ENCODE data around the gene PRAF2. TPM values are rescaled to one million over a fixed set of nuclear protein-coding genes. Genes with fewer than 3 reads are reported as not detected.

Gene PRAF2
- total and polyA plus RNA-seq, 9 of the 15 experiments (the other 6 are each of a cell fraction or from before 2014, with no cell fraction given): 0.24 to 5.7 (median 2.0) TPM

- TF ChIP-seq MXD1 (CRISPR knock-in tag; IDR thresholded peaks at IDR 0.05; ENCODE audit: borderline replicate concordance, poor library complexity, severe bottlenecking): no peak
- no peak for TF ChIP-seq CBX2 (IDR thresholded peaks at IDR 0.05; ENCODE audit: insufficient read depth, low read length, poor library complexity, severe bottlenecking)
- TF ChIP-seq ZFP36 (IDR thresholded peaks at IDR 0.05; ENCODE audit: low read depth, low read length, partially characterized antibody): no peak
- no peak for TF ChIP-seq ARHGAP35 (IDR thresholded peaks at IDR 0.05; ENCODE audit: partially characterized antibody)
- TF ChIP-seq U2AF2 (optimal IDR thresholded peaks at IDR 0.05; ENCODE audit: low read depth, low read length): no peak
- TF ChIP-seq SMC3 (conservative IDR thresholded peaks at IDR 0.05; ENCODE audit: insufficient read depth, low read depth, low read length): no peak
- TF ChIP-seq SRSF3 (IDR thresholded peaks at IDR 0.05; ENCODE audit: insufficient read depth, low read length): no peak
- no peak for TF ChIP-seq THRAP3 (IDR thresholded peaks at IDR 0.05; ENCODE audit: borderline replicate concordance)
- no peak for TF ChIP-seq ZBTB43 (CRISPR knock-in tag; IDR thresholded peaks at IDR 0.05)
- TF ChIP-seq RB1 (IDR thresholded peaks at IDR 0.05; ENCODE audit: low read depth): no peak
- no peak for TF ChIP-seq ID3 (CRISPR knock-in tag; IDR thresholded peaks at IDR 0.05)
- TF ChIP-seq ID3 (tag; IDR thresholded peaks at IDR 0.05): no peak
- no peak for TF ChIP-seq ZNF512 (tag; IDR thresholded peaks at IDR 0.05)
- peak; percentile 72; the same call in 1 of the 2 replicates for TF ChIP-seq ETV1 (tag; conservative IDR thresholded peaks at IDR 0.05; ENCODE audit: low read depth)
- peak; percentile 80 for TF ChIP-seq HMBOX1 (IDR thresholded peaks at IDR 0.05)
- no peak for TF ChIP-seq HSF4 (CRISPR knock-in tag; IDR thresholded peaks at IDR 0.05; ENCODE audit: borderline replicate concordance)
- TF ChIP-seq MYBL2 (IDR thresholded peaks at IDR 0.05; ENCODE audit: low read depth): no peak
- no peak for TF ChIP-seq MYBL2 (CRISPR knock-in tag; IDR thresholded peaks at IDR 0.05; ENCODE audit: borderline replicate concordance)
- TF ChIP-seq RFX7 (CRISPR knock-in tag; IDR thresholded peaks at IDR 0.05): no peak
- peak in 1 of 2 experiments; percentile 39; a peak in 1 of 4 replicates for TF ChIP-seq ZNF639 (CRISPR knock-in tag; conservative IDR thresholded peaks at IDR 0.05 in 1 of 2, IDR thresholded peaks at IDR 0.05 in 1 of 2)
- TF ChIP-seq ZNF239 (CRISPR knock-in tag; IDR thresholded peaks at IDR 0.05): no peak
Measured at GRCh38 chrX:49039598-49040375, 34.0 kb downstream of the PRAF2 start (continued).
